OCI-LY7 (cell line): Measurements from ENCODE around the gene GPR35.

Experiments used
- EZH2phosphoT487 ChIP-seq: fragments of 200-600 bp; sonication (generic); IDR thresholded peaks from 2 replicates; pipeline ENCODE4 v1.6.1; 2018; ENCODE audit warnings: low read depth, borderline replicate concordance, mild to moderate bottlenecking, mixed run types, antibody characterized with exemption, low read length, moderate library complexity, mixed read lengths
- TF ChIP-seq, protein P1 (sequence below): fragments of 200-600 bp; sonication (generic); conservative IDR thresholded peaks from 2 replicates; pipeline ENCODE4 v1.5.1; 2014; ENCODE audit warnings: mild to moderate bottlenecking, antibody characterized with exemption, low read length, moderate library complexity, mixed read lengths

DNA sequence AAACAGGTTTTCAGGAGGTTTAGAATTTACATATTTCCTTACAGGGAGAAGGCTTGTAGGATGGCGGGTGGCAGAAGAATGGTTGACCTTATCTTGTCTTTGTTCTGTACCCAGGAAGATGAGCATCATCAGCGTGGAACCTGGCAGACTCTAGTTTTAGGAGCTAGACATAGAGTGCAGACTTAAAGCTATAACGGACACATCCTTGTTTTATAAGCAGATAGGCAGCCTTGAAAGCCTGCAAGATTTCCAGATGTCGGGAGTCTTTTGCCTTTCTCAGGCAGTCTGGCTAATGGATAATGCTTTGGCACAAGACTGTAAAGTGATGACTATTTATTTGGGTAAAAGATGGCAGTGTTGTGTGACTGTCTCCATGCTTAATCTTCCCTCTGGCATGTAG, 45.7 kb downstream of the GPR35 start:
- TF ChIP-seq, protein P1, sequence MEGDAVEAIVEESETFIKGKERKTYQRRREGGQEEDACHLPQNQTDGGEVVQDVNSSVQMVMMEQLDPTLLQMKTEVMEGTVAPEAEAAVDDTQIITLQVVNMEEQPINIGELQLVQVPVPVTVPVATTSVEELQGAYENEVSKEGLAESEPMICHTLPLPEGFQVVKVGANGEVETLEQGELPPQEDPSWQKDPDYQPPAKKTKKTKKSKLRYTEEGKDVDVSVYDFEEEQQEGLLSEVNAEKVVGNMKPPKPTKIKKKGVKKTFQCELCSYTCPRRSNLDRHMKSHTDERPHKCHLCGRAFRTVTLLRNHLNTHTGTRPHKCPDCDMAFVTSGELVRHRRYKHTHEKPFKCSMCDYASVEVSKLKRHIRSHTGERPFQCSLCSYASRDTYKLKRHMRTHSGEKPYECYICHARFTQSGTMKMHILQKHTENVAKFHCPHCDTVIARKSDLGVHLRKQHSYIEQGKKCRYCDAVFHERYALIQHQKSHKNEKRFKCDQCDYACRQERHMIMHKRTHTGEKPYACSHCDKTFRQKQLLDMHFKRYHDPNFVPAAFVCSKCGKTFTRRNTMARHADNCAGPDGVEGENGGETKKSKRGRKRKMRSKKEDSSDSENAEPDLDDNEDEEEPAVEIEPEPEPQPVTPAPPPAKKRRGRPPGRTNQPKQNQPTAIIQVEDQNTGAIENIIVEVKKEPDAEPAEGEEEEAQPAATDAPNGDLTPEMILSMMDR: no peak
- no peak for TF ChIP-seq EZH2phosphoT487
